GM19043 (cell line): ENCODE measurements around the gene ADGRB3.

Source experiments
- ATAC-seq: cut with Tn5 transposase; IDR thresholded peaks from one replicate; pipeline ENCODE4 v1.9.1; 2021; ENCODE audit warnings: low read depth; ENCODE audit not compliant: unreplicated experiment

Gene ADGRB3

GRCh38 chr6:69289689-69290495 lies 654.8 kb downstream of the ADGRB3 start:
- ATAC-seq: no peak

GRCh38 chr6:69293471-69293870 lies 658.4 kb downstream of the ADGRB3 start:
- ATAC-seq: no peak

- no peak for ATAC-seq
Measured at GRCh38 chr6:69294407-69294806, 659.3 kb downstream of the ADGRB3 start.

GRCh38 chr6:69294862-69295261 lies 659.8 kb downstream of the ADGRB3 start:
- ATAC-seq: no peak

- ATAC-seq: no peak
Measured at GRCh38 chr6:69303382-69303781, 668.3 kb downstream of the ADGRB3 start.

- ATAC-seq: no peak
Measured at GRCh38 chr6:69305456-69305855, 670.4 kb downstream of the ADGRB3 start.

GRCh38 chr6:69308584-69308983 lies 673.5 kb downstream of the ADGRB3 start:
- no peak for ATAC-seq

- ATAC-seq: no peak
Measured at GRCh38 chr6:69311888-69312287, 676.8 kb downstream of the ADGRB3 start.

GRCh38 chr6:69314001-69314400 lies 678.9 kb downstream of the ADGRB3 start:
- no peak for ATAC-seq

GRCh38 chr6:69314531-69314930 lies 679.4 kb downstream of the ADGRB3 start:
- ATAC-seq: no peak

- no peak for ATAC-seq
Measured at GRCh38 chr6:69331886-69332285, 696.8 kb downstream of the ADGRB3 start.

- no peak for ATAC-seq
Measured at GRCh38 chr6:69337311-69337710, 702.2 kb downstream of the ADGRB3 start.

GRCh38 chr6:69338431-69339162 lies 703.5 kb downstream of the ADGRB3 start:
- no peak for ATAC-seq

GRCh38 chr6:69339163-69339550 lies 704.1 kb downstream of the ADGRB3 start:
- no peak for ATAC-seq

GRCh38 chr6:69340196-69340595 lies 705.1 kb downstream of the ADGRB3 start:
- no peak for ATAC-seq

- no peak for ATAC-seq
Measured at GRCh38 chr6:69343851-69344250, 708.8 kb downstream of the ADGRB3 start.

- no peak for ATAC-seq
Measured at GRCh38 chr6:69349771-69350170, 714.7 kb downstream of the ADGRB3 start.

GRCh38 chr6:69362209-69362608 lies 727.1 kb downstream of the ADGRB3 start:
- ATAC-seq: no peak

- no peak for ATAC-seq
Measured at GRCh38 chr6:69366831-69367230, 731.7 kb downstream of the ADGRB3 start.

- ATAC-seq: no peak
Measured at GRCh38 chr6:69368613-69369012, 733.5 kb downstream of the ADGRB3 start.

GRCh38 chr6:69370763-69371162 lies 735.7 kb downstream of the ADGRB3 start:
- ATAC-seq: no peak

GRCh38 chr6:69378326-69378725 lies 743.2 kb downstream of the ADGRB3 start:
- no peak for ATAC-seq
